Fibroblast of the aortic adventitia (primary cell): Measurements from ENCODE around the gene KIAA0930. TPM values are rescaled to one million over a fixed set of nuclear protein-coding genes. Genes with fewer than 3 reads are reported as not detected.

Experiments used
- DNase-seq: peaks from one replicate; pipeline ENCODE4 v3.0.0-alpha.2; 2010; ENCODE audit warnings: low read depth
- H3K4me3 ChIP-seq: 2 replicates; pipeline ENCODE4 v1.5.1; 2011; ENCODE audit warnings: low read depth, mild to moderate bottlenecking, control low read depth, low read length, moderate library complexity
- CTCF ChIP-seq: IDR thresholded peaks from 2 replicates; pipeline ENCODE4 v1.5.1; 2011; ENCODE audit warnings: mild to moderate bottlenecking, low read length, control low read depth, inconsistent platforms; ENCODE audit not compliant: insufficient read depth
- total RNA-seq: library from RNA; depleted of rRNA; stranded (reverse); fragments of >200 nt; gene quantifications from 2 replicates; pipeline ENCODE4 v1.2.3, GENCODE V29; 2012; ENCODE audit warnings: low replicate concordance

The KIAA0930 gene
- total RNA-seq, 1 donor = 36.4 TPM

- peak; percentile 16 for DNase-seq
- no peak for TF ChIP-seq CTCF
- H3K4me3 ChIP-seq = peak overlapping the region; percentile 75
Measured at GRCh38 chr22:45240104-45240809, 437 bp downstream of the KIAA0930 start.

GRCh38 chr22:45239681-45240051 lies 1.0 kb downstream of the KIAA0930 start:
- peak overlapping the region; percentile 75 for H3K4me3 ChIP-seq
- DNase-seq = no peak

GRCh38 chr22:45238957-45239680 lies 1.6 kb downstream of the KIAA0930 start:
- no peak for DNase-seq
- TF ChIP-seq CTCF = no peak
- peak overlapping the region; percentile 75 for H3K4me3 ChIP-seq

More at GRCh38 chr22:45239681-45240051, 1.0 kb downstream of the KIAA0930 start:
- TF ChIP-seq CTCF = no peak

- DNase-seq = no peak
Measured at GRCh38 chr22:45238076-45238956, 2.4 kb downstream of the KIAA0930 start.

GRCh38 chr22:45237065-45237990 lies 3.4 kb downstream of the KIAA0930 start:
- TF ChIP-seq CTCF = no peak
- DNase-seq = no peak
- no peak overlapping the region for H3K4me3 ChIP-seq

More at GRCh38 chr22:45238076-45238956, 2.4 kb downstream of the KIAA0930 start:
- no peak overlapping the region for H3K4me3 ChIP-seq
- no peak for TF ChIP-seq CTCF
